BLaER1 (cell line): ENCODE results near the gene CPLX1.

Experiments used
- H3K27ac ChIP-seq: shearing (Covaris generic); formaldehyde crosslinking; 2 replicates; pipeline ENCODE4 v1.8.1; 2022
- H3K27me3 ChIP-seq: shearing (Covaris generic); formaldehyde crosslinking; 2 replicates; pipeline ENCODE4 v1.8.1; 2022
- H3K36me3 ChIP-seq: shearing (Covaris generic); formaldehyde crosslinking; 2 replicates; pipeline ENCODE4 v1.8.1; 2022
- H3K4me1 ChIP-seq: shearing (Covaris generic); formaldehyde crosslinking; 2 replicates; pipeline ENCODE4 v1.8.1; 2022
- H3K4me2 ChIP-seq: shearing (Covaris generic); formaldehyde crosslinking; 2 replicates; pipeline ENCODE4 v1.8.1; 2022
- H3K4me3 ChIP-seq: shearing (Covaris generic); formaldehyde crosslinking; 2 replicates; pipeline ENCODE4 v1.8.1; 2022
- H3K9ac ChIP-seq: shearing (Covaris generic); formaldehyde crosslinking; 2 replicates; pipeline ENCODE4 v1.8.1; 2022
- H3K9me3 ChIP-seq: shearing (Covaris generic); formaldehyde crosslinking; 2 replicates; pipeline ENCODE4 v1.8.1; 2022
- H4K20me1 ChIP-seq: shearing (Covaris generic); formaldehyde crosslinking; 2 replicates; pipeline ENCODE4 v1.8.1; 2022
- Cebpa-rat ChIP-seq: shearing (Covaris generic); IDR thresholded peaks from 2 replicates; pipeline ENCODE4 v1.8.1; 2022

CPLX1 gene

GRCh38 chr4:822361-823175 lies 3.4 kb downstream of the CPLX1 start:
- no peak overlapping the region for H3K27ac ChIP-seq
- H3K4me3 ChIP-seq: no peak overlapping the region
- TF ChIP-seq Cebpa-rat: no peak
- H3K9me3 ChIP-seq: no peaks in the 10 kb centered on the region
- peaks cover 39% of the 10 kb centered on the region for H4K20me1 ChIP-seq
- H3K9ac ChIP-seq: no peak overlapping the region
- peak overlapping the region; percentile 78 for H3K4me2 ChIP-seq
- H3K36me3 ChIP-seq: no peaks in the 10 kb centered on the region
- H3K4me1 ChIP-seq: peaks cover 31% of the 10 kb centered on the region
- H3K27me3 ChIP-seq: peaks cover 64% of the 10 kb centered on the region

DNA sequence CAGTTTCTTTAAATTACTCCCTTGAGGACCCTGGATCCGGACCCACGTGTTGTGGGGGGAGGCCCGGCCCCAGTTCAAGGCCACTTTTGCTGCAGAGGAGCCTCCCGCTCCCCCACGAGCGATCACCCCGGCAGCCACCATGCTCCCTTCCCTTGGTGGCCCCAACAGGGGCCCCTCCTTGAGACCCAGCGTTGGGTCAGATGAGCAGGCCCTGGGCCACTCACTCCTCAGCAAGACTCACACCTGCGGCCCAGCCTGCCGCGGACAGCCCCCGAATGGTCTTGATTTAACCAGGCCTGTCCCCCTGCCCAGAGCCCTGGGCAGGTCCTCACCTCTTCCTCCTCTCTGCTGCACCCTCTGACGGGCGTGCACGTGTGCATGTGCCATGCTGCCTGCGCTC lies 4.3 kb downstream of the CPLX1 start:
- Histone ChIP-seq H3K36me3 (no peaks in the 10 kb centered on the region), H4K20me1 (peaks cover 39% of the 10 kb centered on the region), H3K4me2 (no peak overlapping the region), H3K9me3 (no peaks in the 10 kb centered on the region), H3K27me3 (peaks cover 55% of the 10 kb centered on the region), H3K9ac (no peak overlapping the region), H3K27ac (no peak overlapping the region), H3K4me1 (peaks cover 33% of the 10 kb centered on the region), H3K4me3 (no peak overlapping the region)
- TF ChIP-seq Cebpa-rat: no peak

DNA sequence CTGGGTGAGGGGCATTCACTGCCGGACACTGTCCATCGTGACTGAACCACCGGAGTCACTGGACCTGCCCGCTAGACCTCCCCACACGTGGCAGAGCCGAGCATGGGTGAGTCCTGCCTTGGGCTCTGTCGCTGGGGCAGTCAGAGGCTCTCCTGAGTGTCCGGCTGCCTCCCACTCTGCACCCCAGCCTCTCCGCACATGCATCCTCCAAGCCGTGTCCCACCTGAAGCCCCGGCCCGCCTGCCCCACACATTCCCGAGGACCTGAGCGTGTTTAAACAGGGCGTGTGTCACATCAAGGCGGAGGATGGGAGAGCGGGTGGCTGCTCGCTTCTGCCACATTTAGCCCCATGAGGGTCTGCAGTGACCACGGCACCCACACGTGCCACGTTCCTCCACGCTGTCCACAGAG lies 4.7 kb downstream of the CPLX1 start:
- Histone ChIP-seq H3K36me3 (no peaks in the 10 kb centered on the region), H3K4me2 (no peak overlapping the region), H3K9me3 (no peaks in the 10 kb centered on the region), H3K27me3 (peaks cover 53% of the 10 kb centered on the region), H3K9ac (no peak overlapping the region), H4K20me1 (peaks cover 39% of the 10 kb centered on the region), H3K4me3 (no peak overlapping the region), H3K4me1 (peaks cover 34% of the 10 kb centered on the region), H3K27ac (no peak overlapping the region)
- TF ChIP-seq Cebpa-rat: no peak

- H3K4me3 ChIP-seq: no peak overlapping the region
- no peak overlapping the region for H3K9ac ChIP-seq
- H3K27ac ChIP-seq: no peak overlapping the region
- peaks cover 34% of the 10 kb centered on the region for H3K4me1 ChIP-seq
- peaks cover 47% of the 10 kb centered on the region for H3K27me3 ChIP-seq
- no peaks in the 10 kb centered on the region for H3K36me3 ChIP-seq
- H4K20me1 ChIP-seq: peaks cover 39% of the 10 kb centered on the region
- H3K9me3 ChIP-seq: no peaks in the 10 kb centered on the region
- no peak for TF ChIP-seq Cebpa-rat
- no peak overlapping the region for H3K4me2 ChIP-seq
Observed at GRCh38 chr4:820230-821172, 5.4 kb downstream of the CPLX1 start.

DNA sequence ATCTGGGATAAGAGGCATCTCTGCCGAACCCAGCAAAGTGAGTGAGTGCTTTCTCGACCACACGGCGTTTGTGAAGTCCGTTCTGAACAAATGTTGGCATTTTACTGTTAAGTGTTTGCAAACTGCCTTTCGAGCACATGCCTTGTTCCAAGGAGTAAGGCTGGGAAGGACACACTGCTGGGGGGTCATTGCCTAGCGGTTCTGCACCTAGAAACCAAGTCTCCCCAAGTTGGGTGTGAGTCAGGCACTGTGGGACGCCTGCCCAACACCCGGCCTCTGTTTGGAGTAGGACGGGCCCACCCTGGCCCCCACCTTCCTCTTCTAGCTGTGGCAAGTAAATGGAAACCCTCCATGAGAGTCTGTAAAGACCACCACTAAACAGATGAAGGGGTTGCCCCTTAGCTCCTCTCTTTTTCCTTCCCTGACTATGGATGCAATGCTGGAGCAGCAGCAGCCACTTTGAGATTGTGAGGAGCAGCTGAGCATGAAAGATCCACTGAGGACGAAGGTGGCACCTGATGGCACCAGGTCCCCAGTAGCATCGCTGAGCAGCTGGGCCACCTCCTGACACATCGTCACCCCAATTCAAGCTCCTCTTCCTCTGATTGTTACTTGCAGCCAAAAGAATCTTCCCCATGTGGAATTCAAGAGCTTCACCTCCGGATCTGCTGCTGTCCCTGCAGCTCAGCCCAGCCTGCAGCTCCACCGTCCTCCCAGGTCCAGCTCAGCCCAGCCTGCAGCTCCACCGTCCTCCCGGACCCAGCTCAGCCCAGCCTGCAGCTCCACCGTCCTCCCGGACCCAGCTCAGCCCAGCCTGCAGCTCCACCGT lies 6.3 kb downstream of the CPLX1 start:
- peaks cover 25% of the 10 kb centered on the region for H3K4me1 ChIP-seq
- H3K27me3 ChIP-seq: peaks cover 39% of the 10 kb centered on the region
- no peak overlapping the region for H3K4me3 ChIP-seq
- no peaks in the 10 kb centered on the region for H3K9me3 ChIP-seq
- no peak overlapping the region for H3K9ac ChIP-seq
- no peak for TF ChIP-seq Cebpa-rat
- no peaks in the 10 kb centered on the region for H3K36me3 ChIP-seq
- peaks cover 30% of the 10 kb centered on the region for H4K20me1 ChIP-seq
- H3K4me2 ChIP-seq: no peak overlapping the region
- no peak overlapping the region for H3K27ac ChIP-seq

DNA sequence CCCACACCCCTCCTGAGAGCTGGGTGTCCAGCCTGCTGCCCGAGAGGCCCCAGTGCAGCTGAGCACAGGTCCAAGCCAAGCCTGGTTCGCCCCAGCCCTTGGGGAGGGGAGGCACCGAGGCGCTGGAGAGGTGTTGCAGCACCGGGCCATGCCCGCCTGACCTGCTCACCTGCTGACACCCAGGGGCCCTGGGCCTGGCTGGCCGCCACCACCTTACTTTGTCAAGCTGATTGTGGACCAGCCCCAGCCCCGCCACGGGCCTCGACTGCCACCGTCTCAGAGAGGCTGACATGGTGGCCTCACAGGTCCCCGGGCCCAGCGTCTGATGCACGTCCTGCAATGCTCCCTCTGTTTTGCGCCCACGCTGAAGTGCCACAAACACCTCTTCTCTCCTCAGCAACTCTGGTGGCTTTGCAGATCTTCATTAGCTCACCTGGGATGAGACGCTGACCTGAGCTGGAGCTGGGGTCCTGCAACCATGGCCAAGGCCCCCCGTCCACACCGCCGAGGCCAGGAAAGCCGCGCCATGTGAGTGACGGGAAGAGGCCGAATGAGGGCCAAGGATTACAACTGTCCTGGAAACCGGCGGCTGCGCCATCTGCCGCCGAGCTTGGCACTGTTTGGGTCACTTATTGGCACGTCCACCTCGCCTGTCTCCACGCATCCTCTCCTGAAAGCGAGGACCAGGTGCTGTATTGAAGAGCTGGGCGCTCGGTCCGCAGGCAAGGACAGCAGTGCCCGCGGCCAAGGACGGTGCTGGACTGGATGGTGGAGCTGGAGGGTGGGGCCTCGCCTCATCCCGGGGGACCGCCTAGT lies 7.6 kb downstream of the CPLX1 start:
- H3K27me3 ChIP-seq: peaks cover 26% of the 10 kb centered on the region
- H3K4me3 ChIP-seq: no peak overlapping the region
- peaks cover 12% of the 10 kb centered on the region for H3K4me1 ChIP-seq
- peaks cover 17% of the 10 kb centered on the region for H4K20me1 ChIP-seq
- H3K9ac ChIP-seq: no peak overlapping the region
- no peak overlapping the region for H3K27ac ChIP-seq
- no peaks in the 10 kb centered on the region for H3K36me3 ChIP-seq
- no peak for TF ChIP-seq Cebpa-rat
- H3K4me2 ChIP-seq: no peak overlapping the region
- no peaks in the 10 kb centered on the region for H3K9me3 ChIP-seq

GRCh38 chr4:815464-816146 lies 10.3 kb downstream of the CPLX1 start:
- H3K4me2 ChIP-seq: no peak overlapping the region
- H3K9ac ChIP-seq: no peak overlapping the region
- no peaks in the 10 kb centered on the region for H3K9me3 ChIP-seq
- no peak for TF ChIP-seq Cebpa-rat
- no peaks in the 10 kb centered on the region for H4K20me1 ChIP-seq
- no peak overlapping the region for H3K27ac ChIP-seq
- no peak overlapping the region for H3K4me3 ChIP-seq
- 0 out of 2 replicates have a peak, but pooled peaks cover 3% of the 10 kb centered on the region for H3K4me1 ChIP-seq
- no peaks in the 10 kb centered on the region for H3K27me3 ChIP-seq
- no peaks in the 10 kb centered on the region for H3K36me3 ChIP-seq

- H3K36me3 ChIP-seq: no peaks in the 10 kb centered on the region
- 0 out of 2 replicates have a peak, but pooled peaks cover 3% of the 10 kb centered on the region for H3K4me1 ChIP-seq
- no peak overlapping the region for H3K9ac ChIP-seq
- no peak overlapping the region for H3K27ac ChIP-seq
- H3K4me2 ChIP-seq: no peak overlapping the region
- H4K20me1 ChIP-seq: no peaks in the 10 kb centered on the region
- TF ChIP-seq Cebpa-rat: no peak
- H3K4me3 ChIP-seq: no peak overlapping the region
- H3K27me3 ChIP-seq: no peaks in the 10 kb centered on the region
- no peaks in the 10 kb centered on the region for H3K9me3 ChIP-seq
Observed at GRCh38 chr4:814312-814850, 11.5 kb downstream of the CPLX1 start.
